ENCODE results near the gene CENPVL1. TPM values are rescaled to one million over a fixed set of nuclear protein-coding genes. Genes with fewer than 3 reads are reported as not detected.
"Not testable (repeated sequence)": the region's sequence is repeated elsewhere in the genome, so short reads cannot be mapped to it uniquely, and the experiment has no call there.

Gene CENPVL1
- not detected in 2 replicates for total RNA-seq (2014; rRNA removed; shearing (Covaris generic); ENCODE audit: low replicate concordance)

- H3K9me3 ChIP-seq, H3K36me3 ChIP-seq, H3K27me3 ChIP-seq, H3K4me3 ChIP-seq, DNase-seq: not testable (repeated sequence)
Measured at GRCh38 chrX:51710277-51711164, at the start of gene CENPVL1. Gene CENPVL1 (plus strand): TSS chrX:51710512. CDS start chrX:51710512, 0 bp downstream.

GRCh38 chrX:51665981-51666380 lies 44.3 kb upstream of the CENPVL1 start:
- Histone ChIP-seq H3K9me3 (no peaks in the 10 kb centered on the region), H3K27me3 (no peaks in the 10 kb centered on the region), H3K36me3 (no peaks in the 10 kb centered on the region), H3K4me3 (no peak overlapping the region)
- DNase-seq: no peak

- not testable (repeated sequence) for DNase-seq, H3K27me3 ChIP-seq, H3K36me3 ChIP-seq, H3K4me3 ChIP-seq, H3K9me3 ChIP-seq
Measured at GRCh38 chrX:51679689-51680433, 30.5 kb upstream of the CENPVL1 start.

GRCh38 chrX:51681808-51682719 lies 28.2 kb upstream of the CENPVL1 start:
- H3K9me3 ChIP-seq, DNase-seq, H3K36me3 ChIP-seq, H3K4me3 ChIP-seq, H3K27me3 ChIP-seq: not testable (repeated sequence)

GRCh38 chrX:51682720-51683062 lies 27.6 kb upstream of the CENPVL1 start, which contains the start of gene CENPVL2:
Gene CENPVL2 (minus strand): TSS chrX:51682831. CDS start chrX:51682831, 0 bp downstream.
- DNase-seq, H3K9me3 ChIP-seq, H3K36me3 ChIP-seq, H3K27me3 ChIP-seq, H3K4me3 ChIP-seq: not testable (repeated sequence)

- H3K36me3 ChIP-seq: no peaks in the 10 kb centered on the region
- H3K27me3 ChIP-seq: no peaks in the 10 kb centered on the region; the same call in 1 of the 2 replicates
- DNase-seq: no peak
- no peaks in the 10 kb centered on the region for H3K9me3 ChIP-seq
- no peak overlapping the region for H3K4me3 ChIP-seq
Measured at GRCh38 chrX:51694254-51694653, 16.1 kb upstream of the CENPVL1 start.

GRCh38 chrX:51697397-51697796 lies 12.9 kb upstream of the CENPVL1 start:
- no peaks in the 10 kb centered on the region for H3K9me3 ChIP-seq
- H3K27me3 ChIP-seq: no peaks in the 10 kb centered on the region; the same call in 1 of the 2 replicates
- DNase-seq: no peak
- H3K36me3 ChIP-seq: no peaks in the 10 kb centered on the region
- H3K4me3 ChIP-seq: no peak overlapping the region

- H3K4me3 ChIP-seq, H3K27me3 ChIP-seq, DNase-seq, H3K36me3 ChIP-seq, H3K9me3 ChIP-seq: not testable (repeated sequence)
Measured at GRCh38 chrX:51712943-51713647, 2.8 kb downstream of the CENPVL1 start.

- H3K27me3 ChIP-seq: no peaks in the 10 kb centered on the region
- H3K9me3 ChIP-seq: no peaks in the 10 kb centered on the region
- no peak overlapping the region for H3K4me3 ChIP-seq
- no peak for DNase-seq
- H3K36me3 ChIP-seq: no peaks in the 10 kb centered on the region
Measured at GRCh38 chrX:51728202-51728601, 17.9 kb downstream of the CENPVL1 start.

- Histone ChIP-seq H3K9me3 (no peaks in the 10 kb centered on the region), H3K36me3 (no peaks in the 10 kb centered on the region), H3K4me3 (no peak overlapping the region), H3K27me3 (no peaks in the 10 kb centered on the region)
- DNase-seq: no peak
Measured at GRCh38 chrX:51737091-51737490, 26.8 kb downstream of the CENPVL1 start.

GRCh38 chrX:51742586-51742985 lies 32.3 kb downstream of the CENPVL1 start:
- no peaks in the 10 kb centered on the region; the same call in 1 of the 2 replicates for H3K36me3 ChIP-seq
- H3K4me3 ChIP-seq: peak overlapping the region; percentile 73
- no peaks in the 10 kb centered on the region for H3K27me3 ChIP-seq
- DNase-seq: no peak
- no peaks in the 10 kb centered on the region for H3K9me3 ChIP-seq

GRCh38 chrX:51743179-51743957 lies 33.1 kb downstream of the CENPVL1 start, which contains the start of gene GSPT2:
Gene GSPT2 (plus strand): TSS chrX:51743442. CDS start chrX:51743627, 185 bp downstream.
- no peaks in the 10 kb centered on the region for H3K9me3 ChIP-seq
- H3K36me3 ChIP-seq: no peaks in the 10 kb centered on the region; the same call in 1 of the 2 replicates
- peak; percentile 79 for DNase-seq
- no peaks in the 10 kb centered on the region for H3K27me3 ChIP-seq
- peak within 1 kb of the TSS; percentile 73 for H3K4me3 ChIP-seq

GRCh38 chrX:51747671-51748070 lies 37.4 kb downstream of the CENPVL1 start:
- Histone ChIP-seq H3K4me3 (no peak overlapping the region), H3K9me3 (no peaks in the 10 kb centered on the region), H3K36me3 (no peaks in the 10 kb centered on the region; the same call in 1 of the 2 replicates), H3K27me3 (no peaks in the 10 kb centered on the region)
- DNase-seq: no peak

GRCh38 chrX:51759055-51759839 lies 48.9 kb downstream of the CENPVL1 start:
- Histone ChIP-seq H3K27me3 (peaks cover 2% of the 10 kb centered on the region; the same call in 1 of the 2 replicates), H3K9me3 (no peaks in the 10 kb centered on the region), H3K36me3 (no peaks in the 10 kb centered on the region), H3K4me3 (no peak overlapping the region)
- DNase-seq: no peak

Data from MG63 (cell line).